Aorta (tissue), 5 donors: Measurements from ENCODE around the gene TUFT1. TPM values are rescaled to one million over a fixed set of nuclear protein-coding genes. Genes with fewer than 3 reads are reported as not detected.

Experiments
- ATAC-seq: fragments of 200-7000 bp; cut with Tn5 transposase; one replicate; pipeline ENCODE4 v1.9.1; 2022; ENCODE audit warnings: moderate library complexity; ENCODE audit not compliant: low FRiP score
- DNase-seq, 2 donors: peaks; one replicate each; pipeline ENCODE4 v3.0.0-alpha.2; 2020
- H3K27ac ChIP-seq, 2 donors: one replicate each; pipeline ENCODE4 v1.5.1; 2013; ENCODE audit warnings: low read length in 2 of 2, mild to moderate bottlenecking in 2 of 2, moderate library complexity in 2 of 2, control low read depth in 1 of 2, inconsistent platforms in 1 of 2, low read depth in 1 of 2
- H3K27me3 ChIP-seq, 2 donors: one replicate each; pipeline ENCODE4 v1.6.1; 2013; ENCODE audit warnings: control low read depth in 1 of 2, low read length in 1 of 2, mild to moderate bottlenecking in 1 of 2, moderate library complexity in 1 of 2; ENCODE audit not compliant: insufficient read depth in 2 of 2, control insufficient read depth in 1 of 2
- H3K36me3 ChIP-seq, 2 donors: one replicate each; pipeline ENCODE4 v1.6.1; 2013; ENCODE audit warnings: control low read depth in 1 of 2, low read length in 1 of 2, mild to moderate bottlenecking in 1 of 2; ENCODE audit not compliant: insufficient read depth in 2 of 2, control insufficient read depth in 1 of 2
- H3K4me1 ChIP-seq, 2 donors: one replicate each; pipeline ENCODE4 v1.6.1; 2013; ENCODE audit warnings: low read length in 2 of 2, control low read depth in 1 of 2, mild to moderate bottlenecking in 1 of 2, moderate library complexity in 1 of 2; ENCODE audit not compliant: insufficient read depth in 2 of 2, control insufficient read depth in 1 of 2
- H3K4me3 ChIP-seq, 2 donors: one replicate each; pipeline ENCODE4 v1.5.1; 2013; ENCODE audit warnings: low read length in 2 of 2, control low read depth in 1 of 2, mild to moderate bottlenecking in 1 of 2
- H3K9me3 ChIP-seq: one replicate; pipeline ENCODE4 v1.6.1; 2013; ENCODE audit warnings: mild to moderate bottlenecking, low read length; ENCODE audit not compliant: control insufficient read depth
- WGBS, 2 donors: extraction: QIAGEN DNeasy Blood & Tissue Kit; methylation state at CpG; one replicate each; pipeline ENCODE4 v1.1.7; 2013; 5-methylcytosine and 5-hydroxymethylcytosine counted together
- intact Hi-C, 2 donors: fragments of 100-400 bp; cut with DNase I; formaldehyde crosslinking; loops; one replicate each; pipeline versions ENCODE4 v1.14.2 to v1.15.0; 2022
- polyA plus RNA-seq, 2 donors: library from polyadenylated mRNA; stranded (reverse); fragments of 200-250 nt; gene quantifications; one replicate each; pipeline ENCODE4 v1.2.3, GENCODE V29; 2013
- total RNA-seq, 2 donors: library from RNA; stranded (reverse); fragmentation: NEBNext Ultra II Directional; extraction: Animal tissue kit (Norgen Biotek cat#: 25700); gene quantifications; one replicate each; pipeline ENCODE4 v1.2.1, GENCODE V29; 2021
- donor health status: healthy with polysubstance abuse.
- donor health status: Bipolar disorder and iron deficiency.
- donor health status: DM: no; HTN: no; CAD: no.
- donor health status: DM: no; HTN: no; CAD: no.
- donor health status: DM: yes; HTN: yes; CAD: no.

The TUFT1 gene
- total and polyA plus RNA-seq, 4 donors: 3.9 to 11.2 (median 5.5) TPM

GRCh38 chr1:151529211-151529702, 10.9 kb upstream of the TUFT1 start:
- no peak for ATAC-seq
- H3K4me3 ChIP-seq: no peak overlapping the region
- no peaks in the 10 kb centered on the region for H3K4me1 ChIP-seq
- 86 to 90% methylated on average over 11 of the region's 11 CpGs for WGBS, 2 donors
- intact Hi-C loops: no loop called here
- no peaks in the 10 kb centered on the region for H3K9me3 ChIP-seq
- no peak overlapping the region for H3K27ac ChIP-seq
- no peaks in the 10 kb centered on the region for H3K36me3 ChIP-seq
- peak in 1 of 2 donors; percentile 65 for DNase-seq
- no peaks in the 10 kb centered on the region for H3K27me3 ChIP-seq

DNA sequence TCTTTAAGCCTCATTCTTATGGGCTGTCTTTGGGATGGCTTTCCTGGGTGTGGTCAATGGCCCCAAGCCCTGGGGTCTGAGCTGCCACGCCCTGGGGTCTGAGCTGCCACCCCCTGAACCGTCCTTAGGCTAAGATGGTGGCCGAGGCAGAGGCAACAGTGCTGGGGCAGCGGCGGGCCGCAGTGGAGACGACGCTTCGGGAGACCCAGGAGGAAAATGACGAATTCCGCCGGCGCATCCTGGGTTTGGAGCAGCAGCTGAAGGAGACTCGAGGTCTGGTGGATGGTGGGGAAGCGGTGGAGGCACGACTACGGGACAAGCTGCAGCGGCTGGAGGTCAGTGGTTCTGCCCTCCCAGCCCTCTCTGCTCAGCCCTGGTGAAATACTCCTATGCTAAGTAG, 10.3 kb upstream of the TUFT1 start:
- 92 to 94% methylated on average over 18 of the region's 18 CpGs for WGBS, 2 donors
- Histone ChIP-seq H3K4me3 (no peak overlapping the region), H3K9me3 (no peaks in the 10 kb centered on the region), H3K27me3 (no peaks in the 10 kb centered on the region), H3K27ac (no peak overlapping the region), H3K36me3 (no peaks in the 10 kb centered on the region), H3K4me1 (no peaks in the 10 kb centered on the region)
- ATAC-seq (no peak), DNase-seq (peak in 1 of 2 donors; percentile 71)
- intact Hi-C loops: loop anchor here (5.0 to 10.0 kb wide), 3 partner anchors 65 to 203 kb away; no protein-coding TSS in a partner anchor

DNA sequence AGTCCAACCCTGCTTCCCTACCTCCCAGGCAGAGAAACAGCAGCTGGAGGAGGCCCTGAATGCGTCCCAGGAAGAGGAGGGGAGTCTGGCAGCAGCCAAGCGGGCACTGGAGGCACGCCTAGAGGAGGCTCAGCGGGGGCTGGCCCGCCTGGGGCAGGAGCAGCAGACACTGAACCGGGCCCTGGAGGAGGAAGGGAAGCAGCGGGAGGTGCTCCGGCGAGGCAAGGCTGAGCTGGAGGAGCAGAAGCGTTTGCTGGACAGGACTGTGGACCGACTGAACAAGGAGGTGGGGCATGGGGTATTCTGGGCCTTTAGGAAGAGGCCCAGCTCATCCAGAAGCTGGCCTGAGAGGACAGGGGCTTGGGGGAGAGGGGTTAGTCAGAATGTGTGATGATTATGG, 9.6 kb upstream of the TUFT1 start:
- Histone ChIP-seq H3K27me3 (no peaks in the 10 kb centered on the region), H3K36me3 (no peaks in the 10 kb centered on the region), H3K4me3 (no peak overlapping the region), H3K9me3 (no peaks in the 10 kb centered on the region), H3K27ac (no peak overlapping the region), H3K4me1 (no peaks in the 10 kb centered on the region)
- DNase-seq: peak in 1 of 2 donors; percentile 72
- 77 to 85% methylated on average over 11 of the region's 11 CpGs for WGBS, 2 donors
- ATAC-seq: no peak
- intact Hi-C loops: loop anchor here (5.0 to 10.0 kb wide), 3 partner anchors 64 to 202 kb away; no protein-coding TSS in a partner anchor

- no peak overlapping the region for H3K27ac ChIP-seq
- 91 to 94% methylated on average over 10 of the region's 10 CpGs for WGBS, 2 donors
- no peaks in the 10 kb centered on the region for H3K27me3 ChIP-seq
- H3K4me3 ChIP-seq: no peak overlapping the region
- no peaks in the 10 kb centered on the region for H3K36me3 ChIP-seq
- H3K9me3 ChIP-seq: no peaks in the 10 kb centered on the region
- no peaks in the 10 kb centered on the region for H3K4me1 ChIP-seq
- ATAC-seq (no peak), DNase-seq (peak in 1 of 2 donors; percentile 42)
- intact Hi-C loops: loop anchor here (2.0 to 10.0 kb wide), 4 partner anchors 61 to 201 kb away; no protein-coding TSS in a partner anchor
Measured at GRCh38 chr1:151533870-151534269, 6.2 kb upstream of the TUFT1 start.

- ATAC-seq (peak; percentile 77), DNase-seq (peak; percentile 82 to 93)
- Histone ChIP-seq H3K4me3 (no peak overlapping the region), H3K27ac (no peak overlapping the region), H3K4me1 (no peaks in the 10 kb centered on the region), H3K27me3 (no peaks in the 10 kb centered on the region), H3K9me3 (no peaks in the 10 kb centered on the region), H3K36me3 (no peaks in the 10 kb centered on the region)
- intact Hi-C loops: loop anchor here (2.0 to 10.0 kb wide), 4 partner anchors 60 to 200 kb away; no protein-coding TSS in a partner anchor
- 51 to 53% methylated on average over 12 of the region's 12 CpGs for WGBS, 2 donors
Measured at GRCh38 chr1:151534662-151535278, 5.3 kb upstream of the TUFT1 start.

GRCh38 chr1:151535326-151536271, 4.5 kb upstream of the TUFT1 start:
- ATAC-seq: no peak

GRCh38 chr1:151536499-151536898, 3.6 kb upstream of the TUFT1 start:
- Histone ChIP-seq H3K27ac (no peak overlapping the region), H3K36me3 (no peaks in the 10 kb centered on the region), H3K27me3 (no peaks in the 10 kb centered on the region), H3K4me1 (no peaks in the 10 kb centered on the region), H3K9me3 (no peaks in the 10 kb centered on the region), H3K4me3 (no peak overlapping the region)
- WGBS, 2 donors: 93 to 94% methylated on average over 7 of the region's 7 CpGs
- DNase-seq: peak in 1 of 2 donors; percentile 17
- no peak for ATAC-seq
- intact Hi-C loops: loop anchor here in 1 of 2 donors (10.0 kb wide), 2 partner anchors 58 to 92 kb away; no protein-coding TSS in a partner anchor

More at GRCh38 chr1:151535326-151536271, 4.5 kb upstream of the TUFT1 start:
- no peaks in the 10 kb centered on the region for H3K4me1 ChIP-seq
- intact Hi-C loops: loop anchor here in 1 of 2 donors (2.0 to 10.0 kb wide), 3 partner anchors 59 to 199 kb away; no protein-coding TSS in a partner anchor
- H3K9me3 ChIP-seq: no peaks in the 10 kb centered on the region
- no peaks in the 10 kb centered on the region for H3K27me3 ChIP-seq
- peak in 1 of 2 donors; percentile 17 for DNase-seq
- no peaks in the 10 kb centered on the region for H3K36me3 ChIP-seq
- H3K4me3 ChIP-seq: no peak overlapping the region
- H3K27ac ChIP-seq: no peak overlapping the region
- WGBS, 2 donors: 77 to 82% methylated on average over 6 of the region's 6 CpGs

DNA sequence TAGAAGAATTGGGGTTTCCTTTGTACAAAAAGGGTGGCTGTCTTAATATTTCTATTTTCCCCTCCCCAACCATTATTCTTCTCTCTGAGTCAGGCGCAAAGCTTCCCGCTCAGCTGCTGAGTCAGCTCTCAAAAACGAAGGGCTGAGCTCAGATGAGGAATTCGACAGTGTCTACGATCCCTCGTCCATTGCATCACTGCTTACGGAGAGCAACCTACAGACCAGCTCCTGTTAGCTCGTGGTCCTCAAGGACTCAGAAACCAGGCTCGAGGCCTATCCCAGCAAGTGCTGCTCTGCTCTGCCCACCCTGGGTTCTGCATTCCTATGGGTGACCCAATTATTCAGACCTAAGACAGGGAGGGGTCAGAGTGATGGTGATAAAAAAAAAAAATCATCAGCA, 3.0 kb upstream of the TUFT1 start:
- H3K4me1 ChIP-seq: no peaks in the 10 kb centered on the region
- intact Hi-C loops: loop anchor here in 1 of 2 donors (10.0 kb wide), 2 partner anchors 58 to 92 kb away; no protein-coding TSS in a partner anchor
- 90 to 91% methylated on average over 9 of the region's 9 CpGs for WGBS, 2 donors
- H3K27ac ChIP-seq: no peak overlapping the region
- ATAC-seq (no peak), DNase-seq (peak in 1 of 2 donors; percentile 32)
- no peaks in the 10 kb centered on the region for H3K9me3 ChIP-seq
- H3K36me3 ChIP-seq: no peaks in the 10 kb centered on the region
- no peaks in the 10 kb centered on the region for H3K27me3 ChIP-seq
- H3K4me3 ChIP-seq: no peak overlapping the region
